H1 (cell line): ENCODE results near the gene ABCG1. TPM values are rescaled to one million over a fixed set of nuclear protein-coding genes. Genes with fewer than 3 reads are reported as not detected.

Experiments
- EP300 ChIP-seq, 2 experiments: IDR thresholded peaks; 1 replicate in 1 of 2; 2 replicates in 1 of 2; pipeline ENCODE4 v1.6.1; 2011 to 2012; ENCODE audit warnings: low read depth in 2 of 2, low read length in 2 of 2, mild to moderate bottlenecking in 2 of 2, borderline replicate concordance in 1 of 2, inconsistent platforms in 1 of 2, moderate library complexity in 1 of 2
- EZH2 ChIP-seq: fragments of 200-600 bp; sonication (generic); IDR thresholded peaks from 2 replicates; pipeline ENCODE4 v1.7.1; 2012; ENCODE audit warnings: low read depth, mild to moderate bottlenecking, moderate library complexity, low read length, inconsistent platforms; ENCODE audit not compliant: severe bottlenecking
- RFX5 ChIP-seq: IDR thresholded peaks from 2 replicates; pipeline ENCODE4 v1.6.1; 2011; ENCODE audit warnings: low read depth, low read length, improper control_type of control experiment, borderline replicate concordance
- polyA plus RNA-seq, 7 experiments: library from polyadenylated mRNA; depleted of rRNA in 3 of 7; stranded (reverse) in 5 of 7; unstranded in 2 of 7; fragments of >200 nt in 5 of 7; fragments of 200-250 nt in 2 of 7; gene quantifications; 1 replicate in 5 of 7; 2 replicates in 1 of 7; 4 replicates in 1 of 7; pipeline versions ENCODE4 v1.2.1 to v1.2.3, GENCODE V29; 2011 to 2013; ENCODE audit warnings: missing spikeins in 2 of 7, mixed read lengths in 2 of 7
- total RNA-seq: library from RNA; stranded (reverse); fragmentation: NEBNext Ultra II Directional; extraction: Animal tissue kit (Norgen Biotek cat#: 25700); gene quantifications from 2 replicates; pipeline ENCODE4 v1.2.1, GENCODE V29; 2021
- TF ChIP-seq, protein P1 (sequence below): IDR thresholded peaks from 2 replicates; pipeline ENCODE4 v1.6.1; 2011; ENCODE audit warnings: low read depth, mild to moderate bottlenecking, low read length; ENCODE audit not compliant: insufficient read depth

The ABCG1 gene
- total and polyA plus RNA-seq, 2 of the 8 experiments (the other 6 are each of a cell fraction or from before 2014, with no cell fraction given): 2.1 to 4.0 TPM

DNA sequence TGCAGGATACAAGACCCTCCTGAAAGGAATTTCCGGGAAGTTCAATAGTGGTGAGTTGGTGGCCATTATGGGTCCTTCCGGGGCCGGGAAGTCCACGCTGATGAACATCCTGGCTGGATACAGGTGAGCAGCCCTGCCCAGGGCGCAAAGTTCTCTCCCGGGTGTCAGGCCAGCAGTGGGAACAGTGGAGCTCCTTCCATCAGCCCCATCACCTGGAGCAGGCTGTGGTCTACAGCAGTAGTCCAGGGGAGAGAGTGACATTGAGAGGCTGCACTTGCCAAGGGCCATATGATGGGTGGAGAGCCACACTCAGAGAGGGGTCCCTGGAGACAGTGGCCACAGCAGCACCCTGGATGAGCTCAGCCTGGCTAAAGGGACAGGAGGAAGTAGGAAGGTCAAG is 52.1 kb downstream of the ABCG1 start (continued):
- TF ChIP-seq, protein P1, sequence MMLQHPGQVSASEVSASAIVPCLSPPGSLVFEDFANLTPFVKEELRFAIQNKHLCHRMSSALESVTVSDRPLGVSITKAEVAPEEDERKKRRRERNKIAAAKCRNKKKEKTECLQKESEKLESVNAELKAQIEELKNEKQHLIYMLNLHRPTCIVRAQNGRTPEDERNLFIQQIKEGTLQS: no peak
- no peak for TF ChIP-seq EZH2
- TF ChIP-seq EP300 (IDR thresholded peaks at IDR 0.05; ENCODE audit: borderline replicate concordance in 1 of 2, low read depth in 2 of 2, low read length in 2 of 2): no peak
- no peak for TF ChIP-seq RFX5
